ENCODE results near the gene C7. TPM values are rescaled to one million over a fixed set of nuclear protein-coding genes. Genes with fewer than 3 reads are reported as not detected.

The C7 gene
- total RNA-seq, 1 experiment from 2014 or later: not detected

DNA sequence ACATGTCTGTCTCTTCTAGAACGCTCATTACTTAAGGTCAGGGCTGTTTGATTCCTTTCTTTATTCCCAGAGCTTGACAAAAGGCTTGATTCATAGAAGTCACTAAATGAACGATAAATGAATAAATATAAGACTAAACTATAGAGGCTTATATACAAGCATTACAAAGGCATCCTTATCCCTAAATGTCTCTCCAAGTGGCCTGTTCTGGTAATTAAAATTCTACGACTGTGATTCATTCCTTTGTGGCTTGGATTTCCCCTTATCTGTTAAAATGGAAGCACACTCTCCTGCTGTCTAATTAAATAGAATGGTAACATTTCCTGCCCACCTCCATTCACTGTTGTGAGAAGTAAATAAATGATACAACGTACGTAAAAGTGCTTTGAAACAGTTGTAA lies 49.5 kb downstream of the C7 start:
- TF ChIP-seq, protein P1, sequence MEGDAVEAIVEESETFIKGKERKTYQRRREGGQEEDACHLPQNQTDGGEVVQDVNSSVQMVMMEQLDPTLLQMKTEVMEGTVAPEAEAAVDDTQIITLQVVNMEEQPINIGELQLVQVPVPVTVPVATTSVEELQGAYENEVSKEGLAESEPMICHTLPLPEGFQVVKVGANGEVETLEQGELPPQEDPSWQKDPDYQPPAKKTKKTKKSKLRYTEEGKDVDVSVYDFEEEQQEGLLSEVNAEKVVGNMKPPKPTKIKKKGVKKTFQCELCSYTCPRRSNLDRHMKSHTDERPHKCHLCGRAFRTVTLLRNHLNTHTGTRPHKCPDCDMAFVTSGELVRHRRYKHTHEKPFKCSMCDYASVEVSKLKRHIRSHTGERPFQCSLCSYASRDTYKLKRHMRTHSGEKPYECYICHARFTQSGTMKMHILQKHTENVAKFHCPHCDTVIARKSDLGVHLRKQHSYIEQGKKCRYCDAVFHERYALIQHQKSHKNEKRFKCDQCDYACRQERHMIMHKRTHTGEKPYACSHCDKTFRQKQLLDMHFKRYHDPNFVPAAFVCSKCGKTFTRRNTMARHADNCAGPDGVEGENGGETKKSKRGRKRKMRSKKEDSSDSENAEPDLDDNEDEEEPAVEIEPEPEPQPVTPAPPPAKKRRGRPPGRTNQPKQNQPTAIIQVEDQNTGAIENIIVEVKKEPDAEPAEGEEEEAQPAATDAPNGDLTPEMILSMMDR (IDR thresholded peaks at IDR 0.05; ENCODE audit: unreplicated experiment): no peak
- H3K27ac Mint-ChIP-seq (ENCODE audit: low read depth, unreplicated experiment): no peak overlapping the region
- no peaks in the 10 kb centered on the region for H3K36me3 Mint-ChIP-seq (ENCODE audit: insufficient read depth, unreplicated experiment)
- no peak for DNase-seq (ENCODE audit: unreplicated experiment)
- POLR2A ChIA-PET: no interaction called here
- H3K27me3 Mint-ChIP-seq (ENCODE audit: insufficient read depth, unreplicated experiment): no peaks in the 10 kb centered on the region
- no peaks in the 10 kb centered on the region for H3K4me1 Mint-ChIP-seq (ENCODE audit: insufficient read depth, unreplicated experiment)
- H3K4me3 Mint-ChIP-seq (ENCODE audit: unreplicated experiment): no peak overlapping the region
- peaks cover 14% of the 10 kb centered on the region for H3K9me3 Mint-ChIP-seq (ENCODE audit: unreplicated experiment)
- no TSS peak for BruUV-seq (replicated peaks)
- intact Hi-C loops (cut with micrococcal nuclease): no loop called here
- CTCF ChIA-PET: no interaction called here

DNA sequence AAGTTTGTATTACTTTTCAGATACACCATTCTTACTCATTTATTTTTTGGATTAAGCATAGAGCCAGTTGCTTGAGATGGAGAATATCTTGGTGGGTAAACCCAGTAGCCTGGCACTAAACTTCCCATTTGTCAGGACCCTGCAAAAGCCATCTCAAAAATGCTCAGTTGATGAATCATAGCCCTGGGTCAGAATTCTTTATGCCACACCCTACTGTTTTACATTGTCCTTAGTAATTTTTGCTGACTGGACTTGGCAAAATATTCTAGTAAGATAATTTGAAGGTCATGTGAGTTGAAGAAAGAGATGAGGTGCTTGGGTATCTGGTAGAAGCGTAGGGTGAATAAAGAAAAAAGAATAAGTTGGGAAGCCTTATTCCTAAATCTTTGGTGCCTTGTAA lies 50.7 kb downstream of the C7 start:
- no peaks in the 10 kb centered on the region for H3K27me3 Mint-ChIP-seq (ENCODE audit: insufficient read depth, unreplicated experiment)
- no peaks in the 10 kb centered on the region for H3K36me3 Mint-ChIP-seq (ENCODE audit: insufficient read depth, unreplicated experiment)
- BruUV-seq (replicated peaks): no TSS peak
- no peaks in the 10 kb centered on the region for H3K4me1 Mint-ChIP-seq (ENCODE audit: insufficient read depth, unreplicated experiment)
- ChIA-PET CTCF (no interaction called here), POLR2A (interaction anchor here (0.8 kb wide), 1 partner anchor 1793 kb away, joined by 3 read pairs; no protein-coding TSS in a partner anchor)
- no peak for DNase-seq (ENCODE audit: unreplicated experiment)
- H3K27ac Mint-ChIP-seq (ENCODE audit: low read depth, unreplicated experiment): no peak overlapping the region
- H3K4me3 Mint-ChIP-seq (ENCODE audit: unreplicated experiment): no peak overlapping the region
- TF ChIP-seq, protein P1 (IDR thresholded peaks at IDR 0.05; ENCODE audit: unreplicated experiment): no peak
- intact Hi-C loops (cut with micrococcal nuclease): no loop called here
- peaks cover 14% of the 10 kb centered on the region for H3K9me3 Mint-ChIP-seq (ENCODE audit: unreplicated experiment)

- ChIA-PET CTCF (interaction anchor here (0.7 to 0.8 kb wide), 3 partner anchors 207 to 676 kb away, joined by 3 to 6 read pairs (median 5); no protein-coding TSS in a partner anchor), POLR2A (interaction anchor here (0.7 kb wide), 3 partner anchors 90 to 985 kb away, joined by 3 read pairs; no protein-coding TSS in a partner anchor)
- intact Hi-C loops (cut with micrococcal nuclease): no loop called here
- no peaks in the 10 kb centered on the region for H3K4me1 Mint-ChIP-seq (ENCODE audit: insufficient read depth, unreplicated experiment)
- no peak overlapping the region for H3K4me3 Mint-ChIP-seq (ENCODE audit: unreplicated experiment)
- no peak overlapping the region for H3K27ac Mint-ChIP-seq (ENCODE audit: low read depth, unreplicated experiment)
- peaks cover 14% of the 10 kb centered on the region for H3K9me3 Mint-ChIP-seq (ENCODE audit: unreplicated experiment)
- BruUV-seq (replicated peaks): no TSS peak
- no peaks in the 10 kb centered on the region for H3K27me3 Mint-ChIP-seq (ENCODE audit: insufficient read depth, unreplicated experiment)
- DNase-seq (ENCODE audit: unreplicated experiment): no peak
- H3K36me3 Mint-ChIP-seq (ENCODE audit: insufficient read depth, unreplicated experiment): no peaks in the 10 kb centered on the region
- TF ChIP-seq, protein P1 (IDR thresholded peaks at IDR 0.05; ENCODE audit: unreplicated experiment): no peak
Observed at GRCh38 chr5:40962207-40962955, 53.1 kb downstream of the C7 start.

DNA sequence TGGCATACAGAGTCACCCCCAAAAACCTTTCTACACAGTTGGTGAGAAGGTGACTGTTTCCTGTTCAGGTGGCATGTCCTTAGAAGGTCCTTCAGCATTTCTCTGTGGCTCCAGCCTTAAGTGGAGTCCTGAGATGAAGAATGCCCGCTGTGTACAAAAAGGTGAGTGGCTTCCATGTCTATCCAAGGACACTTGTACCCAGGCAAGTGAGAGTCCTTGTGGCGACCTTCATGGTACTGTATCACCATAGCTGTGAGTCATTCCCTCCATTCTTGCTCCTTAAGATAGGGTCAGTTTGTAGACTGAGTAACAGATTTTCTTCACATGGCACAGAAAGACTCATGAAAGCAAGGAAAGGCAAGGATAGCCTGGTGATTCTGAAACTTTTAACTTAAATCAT lies 63.1 kb downstream of the C7 start:
- intact Hi-C loops (cut with micrococcal nuclease): no loop called here
- H3K9me3 Mint-ChIP-seq (ENCODE audit: unreplicated experiment): no peaks in the 10 kb centered on the region
- no peaks in the 10 kb centered on the region for H3K4me1 Mint-ChIP-seq (ENCODE audit: insufficient read depth, unreplicated experiment)
- no TSS peak for BruUV-seq (replicated peaks)
- no peak overlapping the region for H3K27ac Mint-ChIP-seq (ENCODE audit: low read depth, unreplicated experiment)
- ChIA-PET POLR2A (no interaction called here), CTCF (no interaction called here)
- no peaks in the 10 kb centered on the region for H3K27me3 Mint-ChIP-seq (ENCODE audit: insufficient read depth, unreplicated experiment)
- TF ChIP-seq, protein P1 (IDR thresholded peaks at IDR 0.05; ENCODE audit: unreplicated experiment): no peak
- no peak overlapping the region for H3K4me3 Mint-ChIP-seq (ENCODE audit: unreplicated experiment)
- H3K36me3 Mint-ChIP-seq (ENCODE audit: insufficient read depth, unreplicated experiment): no peaks in the 10 kb centered on the region
- DNase-seq (ENCODE audit: unreplicated experiment): no peak

All from MCF 10A (cell line).